Endodermal cell (in vitro differentiated cells): ENCODE measurements around the gene ACVR1. TPM values are rescaled to one million over a fixed set of nuclear protein-coding genes. Genes with fewer than 3 reads are reported as not detected.

Experiments
- DNase-seq: peaks from one replicate; pipeline ENCODE4 v3.0.0-alpha.2; 2017
- H3K27ac ChIP-seq: 2 replicates; pipeline ENCODE4 v1.5.1; 2013; ENCODE audit warnings: mild to moderate bottlenecking, low read depth, low read length, moderate library complexity
- H3K27me3 ChIP-seq: 2 replicates; pipeline ENCODE4 v1.6.1; 2013; ENCODE audit warnings: mild to moderate bottlenecking, low read length, moderate library complexity; ENCODE audit not compliant: insufficient read depth, control insufficient read depth, poor library complexity, severe bottlenecking
- H3K36me3 ChIP-seq: 2 replicates; pipeline ENCODE4 v1.7.0; 2013; ENCODE audit warnings: mild to moderate bottlenecking, low read length, moderate library complexity; ENCODE audit not compliant: control insufficient read depth, insufficient read depth
- H3K4me1 ChIP-seq: one replicate; pipeline ENCODE4 v1.7.0; 2013; ENCODE audit warnings: low read length; ENCODE audit not compliant: control insufficient read depth, insufficient read depth
- H3K4me3 ChIP-seq: 2 replicates; pipeline ENCODE4 v1.5.1; 2013; ENCODE audit warnings: mild to moderate bottlenecking, low read length, moderate library complexity
- H3K9ac ChIP-seq: 2 replicates; pipeline ENCODE4 v1.6.1; 2013; ENCODE audit warnings: mild to moderate bottlenecking, low read length, moderate library complexity; ENCODE audit not compliant: poor library complexity, severe bottlenecking; ENCODE audit errors: extremely low read depth
- H3K9me3 ChIP-seq: 2 replicates; pipeline ENCODE4 v1.6.1; 2013; ENCODE audit warnings: mild to moderate bottlenecking, low read length, moderate library complexity; ENCODE audit not compliant: control insufficient read depth
- H3K27ac Mint-ChIP-seq: 2 replicates; pipeline ENCODE4 v1.8.0; 2020; ENCODE audit warnings: mixed read lengths
- H3K27me3 Mint-ChIP-seq: 2 replicates; pipeline ENCODE4 v1.8.0; 2021; ENCODE audit warnings: mild to moderate bottlenecking, mixed read lengths; ENCODE audit not compliant: insufficient read depth
- H3K36me3 Mint-ChIP-seq: 2 replicates; pipeline ENCODE4 v1.8.0; 2020; ENCODE audit warnings: low read depth, mixed read lengths
- H3K4me1 Mint-ChIP-seq: 2 replicates; pipeline ENCODE4 v1.8.0; 2020; ENCODE audit warnings: mixed read lengths
- H3K4me3 Mint-ChIP-seq: 2 replicates; pipeline ENCODE4 v1.8.0; 2020; ENCODE audit warnings: mild to moderate bottlenecking, moderate library complexity, mixed read lengths
- H3K9me3 Mint-ChIP-seq: 2 replicates; pipeline ENCODE4 v1.8.0; 2020; ENCODE audit warnings: mild to moderate bottlenecking, mixed read lengths
- CTCF ChIP-seq: fragments of 200-600 bp; sonication (generic); conservative IDR thresholded peaks from 2 replicates; pipeline ENCODE4 v1.5.0; 2021; ENCODE audit warnings: antibody characterized with exemption, mild to moderate bottlenecking
- WGBS, 2 experiments: methylation state at CpG; one replicate each; pipeline versions ENCODE4 v1.1.5 to v1.1.7; 2013; ENCODE audit warnings: missing lambda C conversion rate in 2 of 2, mixed read lengths in 1 of 2; ENCODE audit not compliant: insufficient coverage in 1 of 2, insufficient read length in 1 of 2; 5-methylcytosine and 5-hydroxymethylcytosine counted together
- total RNA-seq, 2 donors: library from RNA; stranded (reverse); fragmentation: NEBNext Ultra II Directional in 1 of 2; extraction: Animal tissue kit (Norgen Biotek cat#: 25700) in 1 of 2; gene quantifications; 2 replicates in 1 of 2; 3 replicates in 1 of 2; pipeline ENCODE4 v1.2.1, GENCODE V29; 2021

Gene ACVR1
- total RNA-seq, 2 donors from 2014 or later: 21.1 to 26.9 TPM

DNA sequence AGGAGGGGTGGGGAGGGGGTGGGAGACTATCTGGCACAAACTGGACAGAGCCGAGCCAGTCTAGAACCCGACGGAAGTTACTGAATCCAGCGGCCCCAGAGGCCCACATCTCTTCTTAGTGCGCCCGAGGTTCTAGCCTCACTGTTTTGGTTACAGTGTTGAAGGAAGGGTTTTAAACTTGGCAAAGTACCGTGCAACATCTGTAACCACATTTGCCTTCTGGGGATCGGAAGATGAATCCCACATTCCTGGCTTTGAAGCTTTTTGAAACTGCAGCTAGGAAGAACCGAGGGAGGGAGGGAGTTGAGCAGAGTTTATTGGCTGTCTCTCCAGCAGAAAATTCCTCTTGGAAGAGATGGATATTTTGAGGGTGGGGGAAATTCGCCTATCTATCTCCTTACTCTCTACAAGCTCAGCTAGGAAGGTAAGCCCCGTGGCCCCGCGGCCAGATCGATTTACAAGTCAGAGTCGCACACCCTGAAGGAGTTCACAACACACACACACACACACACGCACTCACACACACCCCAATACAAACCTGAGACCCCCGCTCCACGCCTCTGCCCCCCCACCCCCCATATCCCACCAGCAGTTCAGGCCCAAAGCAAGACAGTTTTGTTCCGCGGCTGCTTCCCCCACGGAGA, 1.0 kb downstream of the ACVR1 start:
- DNase-seq: peak; percentile 77
- Mint-ChIP-seq H3K4me1 (peaks cover 39% of the 10 kb centered on the region), H3K27ac (peak overlapping the region; percentile 89), H3K9me3 (no peaks in the 10 kb centered on the region), H3K27me3 (peaks cover 3% of the 10 kb centered on the region), H3K4me3 (peak overlapping the region; percentile 85), H3K36me3 (no peaks in the 10 kb centered on the region)
- 5 to 8% methylated on average over 5 to 19 of the region's 21 CpGs for WGBS, 2 experiments
- Histone ChIP-seq H3K36me3 (no peaks in the 10 kb centered on the region), H3K27ac (no peak overlapping the region), H3K9ac (peak overlapping the region; percentile 79), H3K4me3 (peak overlapping the region; percentile 95), H3K9me3 (no peaks in the 10 kb centered on the region), H3K27me3 (no peaks in the 10 kb centered on the region), H3K4me1 (peaks cover 7% of the 10 kb centered on the region)
- no peak for TF ChIP-seq CTCF

GRCh38 chr2:157874348-157874747, 1.8 kb downstream of the ACVR1 start:
- H3K27ac Mint-ChIP-seq: no peak overlapping the region
- 91 to 95% methylated on average over 2 to 4 of the region's 4 CpGs for WGBS, 2 experiments
- no peaks in the 10 kb centered on the region for H3K36me3 Mint-ChIP-seq
- Histone ChIP-seq H3K27ac (no peak overlapping the region), H3K9me3 (no peaks in the 10 kb centered on the region), H3K27me3 (no peaks in the 10 kb centered on the region), H3K9ac (peak overlapping the region; percentile 79), H3K4me3 (peak overlapping the region; percentile 95), H3K36me3 (no peaks in the 10 kb centered on the region), H3K4me1 (peaks cover 7% of the 10 kb centered on the region)
- DNase-seq: no peak
- peaks cover 39% of the 10 kb centered on the region for H3K4me1 Mint-ChIP-seq
- no peak for TF ChIP-seq CTCF
- no peaks in the 10 kb centered on the region for H3K9me3 Mint-ChIP-seq
- H3K27me3 Mint-ChIP-seq: peaks cover 3% of the 10 kb centered on the region
- H3K4me3 Mint-ChIP-seq: peak overlapping the region; percentile 85

GRCh38 chr2:157872791-157873190, 3.3 kb downstream of the ACVR1 start:
- H3K36me3 Mint-ChIP-seq: no peaks in the 10 kb centered on the region
- peaks cover 44% of the 10 kb centered on the region for H3K4me1 Mint-ChIP-seq
- Histone ChIP-seq H3K4me3 (peak overlapping the region; percentile 95), H3K9me3 (no peaks in the 10 kb centered on the region), H3K4me1 (peaks cover 7% of the 10 kb centered on the region), H3K9ac (no peak overlapping the region), H3K27ac (no peak overlapping the region), H3K36me3 (no peaks in the 10 kb centered on the region), H3K27me3 (no peaks in the 10 kb centered on the region)
- H3K27me3 Mint-ChIP-seq: peaks cover 3% of the 10 kb centered on the region
- no peak overlapping the region for H3K4me3 Mint-ChIP-seq
- no peak overlapping the region for H3K27ac Mint-ChIP-seq
- TF ChIP-seq CTCF: no peak
- H3K9me3 Mint-ChIP-seq: no peaks in the 10 kb centered on the region
- 90% methylated on average over 2 of the region's 2 CpGs; no CpG with 5 or more reads in 1 of the 2 experiments for WGBS, 2 experiments
- no peak for DNase-seq
